Smooth muscle cell (in vitro differentiated cells): Measurements from ENCODE around the gene CD160. TPM values are rescaled to one million over a fixed set of nuclear protein-coding genes. Genes with fewer than 3 reads are reported as not detected.

Experiments used
- DNase-seq: peaks from one replicate; lab custom pipeline; 2025; ENCODE audit not compliant: unreplicated experiment; lab: John Stamatoyannopoulos, UW
- H2AFZ ChIP-seq: fragments of 200-600 bp; sonication (generic); 2 replicates; pipeline ENCODE4 v1.6.0; 2016; ENCODE audit warnings: antibody characterized with exemption, low read depth, mild to moderate bottlenecking
- H3F3A ChIP-seq: fragments of 200-600 bp; sonication (generic); 2 replicates; pipeline ENCODE4 v1.6.0; 2017; ENCODE audit warnings: antibody characterized with exemption, low read depth
- H3K27ac ChIP-seq: fragments of 200-600 bp; sonication (generic); 2 replicates; pipeline ENCODE4 v1.5.1; 2016; ENCODE audit warnings: low read depth, mild to moderate bottlenecking
- H3K27me3 ChIP-seq: fragments of 200-600 bp; sonication (generic); 2 replicates; pipeline ENCODE4 v1.6.1; 2016; ENCODE audit warnings: low read depth, mild to moderate bottlenecking
- H3K36me3 ChIP-seq: fragments of 200-600 bp; sonication (generic); 2 replicates; pipeline ENCODE4 v1.5.1; 2016; ENCODE audit warnings: low read depth
- H3K4me1 ChIP-seq: fragments of 200-600 bp; sonication (generic); 2 replicates; pipeline ENCODE4 v1.5.1; 2016; ENCODE audit warnings: low read depth
- H3K4me2 ChIP-seq: fragments of 200-600 bp; sonication (generic); 2 replicates; pipeline ENCODE4 v1.6.0; 2016; ENCODE audit warnings: mild to moderate bottlenecking
- H3K4me3 ChIP-seq: fragments of 200-600 bp; sonication (generic); 2 replicates; pipeline ENCODE4 v1.5.1; 2016; ENCODE audit warnings: mild to moderate bottlenecking
- H3K79me2 ChIP-seq: fragments of 200-600 bp; sonication (generic); 2 replicates; pipeline ENCODE4 v1.6.0; 2016; ENCODE audit warnings: low read depth, mild to moderate bottlenecking
- H3K9ac ChIP-seq: fragments of 200-600 bp; sonication (generic); 2 replicates; pipeline ENCODE4 v1.6.0; 2016; ENCODE audit warnings: low read depth
- H3K9me3 ChIP-seq: fragments of 200-600 bp; sonication (generic); replicated peaks from 2 replicates; pipeline ENCODE4 v1.5.1; 2016; ENCODE audit warnings: low read depth
- H4K20me1 ChIP-seq: fragments of 200-600 bp; sonication (generic); 2 replicates; pipeline ENCODE4 v1.6.0; 2016; ENCODE audit warnings: low read depth
- CTCF ChIP-seq: fragments of 200-600 bp; sonication (generic); IDR thresholded peaks from 2 replicates; pipeline ENCODE4 v1.5.1; 2017; ENCODE audit warnings: borderline replicate concordance, mild to moderate bottlenecking, antibody characterized with exemption; ENCODE audit not compliant: insufficient read depth, poor library complexity, severe bottlenecking
- WGBS: methylation state at CpG from one replicate; pipeline ENCODE4 v1.1.7; 2016; ENCODE audit warnings: low lambda C conversion rate; 5-methylcytosine and 5-hydroxymethylcytosine counted together
- polyA plus RNA-seq: library from polyadenylated mRNA; unstranded; fragments of >200 nt; fragmentation: Nextera tagmentation; extraction: Ambion mirVana; gene quantifications from 2 replicates; pipeline ENCODE4 v1.2.1, GENCODE V29; 2016
- total RNA-seq: library from RNA; depleted of rRNA; stranded (reverse); fragments of >200 nt; gene quantifications from 2 replicates; pipeline ENCODE4 v1.2.3, GENCODE V29; 2014

CD160 gene
- total and polyA plus RNA-seq, 2 experiments from 2014 or later, result not detected

GRCh38 chr1:145710291-145711027 lies 8.8 kb upstream of the CD160 start:
- no peaks in the 10 kb centered on the region for H3F3A ChIP-seq
- peaks cover 9% of the 10 kb centered on the region for H3K4me1 ChIP-seq
- no peak overlapping the region for H2AFZ ChIP-seq
- no peak overlapping the region for H3K4me2 ChIP-seq
- no peaks in the 10 kb centered on the region for H3K27me3 ChIP-seq
- TF ChIP-seq CTCF, result no peak
- no peak for DNase-seq
- no peaks in the 10 kb centered on the region for H4K20me1 ChIP-seq
- H3K4me3 ChIP-seq, result no peak overlapping the region
- no peak overlapping the region for H3K9ac ChIP-seq
- no peaks in the 10 kb centered on the region for H3K79me2 ChIP-seq
- H3K9me3 ChIP-seq, result no peaks in the 10 kb centered on the region
- no peaks in the 10 kb centered on the region for H3K36me3 ChIP-seq
- WGBS, result 84% methylated on average over 4 of the region's 4 CpGs
- no peak overlapping the region for H3K27ac ChIP-seq

GRCh38 chr1:145711213-145711651 lies 8.1 kb upstream of the CD160 start:
- no peak for DNase-seq
- Histone ChIP-seq H3K4me1 (peaks cover 11% of the 10 kb centered on the region), H4K20me1 (no peaks in the 10 kb centered on the region), H2AFZ (no peak overlapping the region), H3K27ac (no peak overlapping the region), H3K9ac (no peak overlapping the region), H3K4me2 (no peak overlapping the region), H3K4me3 (no peak overlapping the region), H3K79me2 (no peaks in the 10 kb centered on the region), H3F3A (no peaks in the 10 kb centered on the region), H3K9me3 (no peaks in the 10 kb centered on the region), H3K27me3 (no peaks in the 10 kb centered on the region), H3K36me3 (no peaks in the 10 kb centered on the region)
- 68% methylated on average over 3 of the region's 3 CpGs for WGBS
- no peak for TF ChIP-seq CTCF

- Histone ChIP-seq H3K4me3 (no peak overlapping the region), H3F3A (no peaks in the 10 kb centered on the region), H3K79me2 (no peaks in the 10 kb centered on the region), H3K27ac (no peak overlapping the region), H3K4me2 (no peak overlapping the region), H2AFZ (no peak overlapping the region), H3K9me3 (no peaks in the 10 kb centered on the region), H3K27me3 (no peaks in the 10 kb centered on the region), H3K36me3 (no peaks in the 10 kb centered on the region), H3K9ac (no peak overlapping the region), H4K20me1 (no peaks in the 10 kb centered on the region), H3K4me1 (peaks cover 6% of the 10 kb centered on the region)
- DNase-seq, result no peak
- WGBS, result 85% methylated on average over 6 of the region's 6 CpGs
- TF ChIP-seq CTCF, result no peak
These were observed 4.7 kb upstream of the CD160 start for GRCh38 chr1:145714524-145715111.
